K562 (cell line): ENCODE results near the gene CCNL2. TPM values are rescaled to one million over a fixed set of nuclear protein-coding genes. Genes with fewer than 3 reads are reported as not detected.

Experiments used
- DACH1 ChIP-seq: fragments of 450-650 bp; IDR thresholded peaks from 2 replicates; pipeline ENCODE4 v1.6.1; 2018; ENCODE audit not compliant: partially characterized antibody
- FOXM1 ChIP-seq, 2 experiments: fragments of 450-650 bp in 1 of 2; sonication (generic) in 1 of 2; formaldehyde crosslinking in 1 of 2; IDR thresholded peaks; 2 replicates each; pipeline versions ENCODE4 v1.6.1 to v1.9.0; 2017 to 2022; ENCODE audit warnings: low read depth in 2 of 2, mild to moderate bottlenecking in 2 of 2, missing genetic modification reagents in 1 of 2, moderate library complexity in 1 of 2
- ILF3 ChIP-seq: fragments of 450-650 bp; IDR thresholded peaks from 2 replicates; pipeline ENCODE4 v1.6.1; 2018; ENCODE audit warnings: antibody characterized with exemption, mild to moderate bottlenecking, moderate library complexity, borderline replicate concordance
- MTA2 ChIP-seq: fragments of 450-650 bp; IDR thresholded peaks from 2 replicates; pipeline ENCODE4 v1.6.1; 2016; ENCODE audit warnings: low read depth
- NCOA2 ChIP-seq, 2 experiments: fragments of 450-650 bp; IDR thresholded peaks; 2 replicates each; pipeline ENCODE4 v1.6.1; 2018; ENCODE audit warnings: mild to moderate bottlenecking in 2 of 2, moderate library complexity in 1 of 2; ENCODE audit not compliant: partially characterized antibody in 2 of 2
- POLR3G ChIP-seq: IDR thresholded peaks from 2 replicates; pipeline ENCODE4 v1.6.1; 2011; ENCODE audit not compliant: insufficient read length, insufficient replicate concordance; ENCODE audit errors: extremely low read depth
- PTRF ChIP-seq: fragments of 450-650 bp; IDR thresholded peaks from 2 replicates; pipeline ENCODE4 v1.6.1; 2016; ENCODE audit warnings: mild to moderate bottlenecking, missing genetic modification characterization, missing compliant biosample characterization
- U2AF1 ChIP-seq: fragments of 200-400 bp; formaldehyde crosslinking; optimal IDR thresholded peaks from 2 replicates; pipeline ENCODE3; 2017; ENCODE audit warnings: mild to moderate bottlenecking, low read depth, low read length, moderate library complexity
- WHSC1 ChIP-seq: IDR thresholded peaks from one replicate; pipeline ENCODE4 v1.6.1; 2012; ENCODE audit warnings: low read length, control low read depth, inconsistent platforms
- ZNF316 ChIP-seq: fragments of 450-650 bp; IDR thresholded peaks from 2 replicates; pipeline ENCODE4 v1.6.1; 2016
- ZNF583 ChIP-seq: fragments of 250-450 bp; sonication (Bioruptor Pico); IDR thresholded peaks from 2 replicates; pipeline ENCODE4 v1.4.0; 2020
- ZNF76 ChIP-seq: fragments of 250-450 bp; sonication (Bioruptor Pico); IDR thresholded peaks from 2 replicates; pipeline ENCODE4 v1.4.0; 2020; ENCODE audit warnings: mild to moderate bottlenecking, moderate library complexity, borderline replicate concordance
- ZNF766 ChIP-seq: fragments of 200-800 bp; sonication (Bioruptor generic); conservative IDR thresholded peaks from 2 replicates; pipeline ENCODE4 v1.6.1; 2016; ENCODE audit warnings: missing genetic modification characterization, missing compliant biosample characterization
- polyA plus RNA-seq, 8 experiments: library from polyadenylated mRNA; depleted of rRNA in 4 of 8; stranded (reverse) in 5 of 8; unstranded in 3 of 8; fragments of >200 nt; fragmentation: Nextera tagmentation in 2 of 8; fragmentation: Illumina TruSeq in 1 of 8; extraction: Ambion mirVana in 2 of 8; extraction: Trizol in 1 of 8; gene quantifications; 2 replicates each; pipeline versions ENCODE4 v1.2.1 to v1.2.3, GENCODE V29; 2011 to 2014; ENCODE audit warnings: inconsistent platforms in 1 of 8, missing spikeins in 1 of 8
- total RNA-seq, 7 experiments: library from RNA; depleted of rRNA in 6 of 7; stranded (reverse); fragments of >200 nt in 6 of 7; fragmentation: Illumina TruSeq in 2 of 7; extraction: Trizol in 2 of 7; gene quantifications; 2 replicates each; pipeline versions ENCODE4 v1.2.1 to v1.2.3, GENCODE V29; 2011 to 2021; ENCODE audit warnings: low replicate concordance in 1 of 7
- TF ChIP-seq, protein P1 (sequence below), 2 experiments: IDR thresholded peaks; 2 replicates each; pipeline ENCODE4 v1.6.1; 2012; ENCODE audit warnings: improper control_type of control experiment in 2 of 2, low read depth in 2 of 2, low read length in 2 of 2, borderline replicate concordance in 1 of 2
- TF ChIP-seq, protein P2 (sequence below): fragments of 450-650 bp; IDR thresholded peaks from 2 replicates; pipeline ENCODE4 v1.6.1; 2016; ENCODE audit warnings: missing biosample characterization, missing genetic modification characterization
- TF ChIP-seq, protein P3 (sequence below): fragments of 250-450 bp; sonication (Bioruptor Pico); IDR thresholded peaks from 2 replicates; pipeline ENCODE4 v1.8.0; 2022; ENCODE audit warnings: moderate library complexity, mild to moderate bottlenecking, inconsistent platforms
- TF ChIP-seq, protein P4 (sequence below): fragments of 450-650 bp; formaldehyde crosslinking; IDR thresholded peaks from 2 replicates; pipeline ENCODE4 v1.4.0; 2022; ENCODE audit warnings: mild to moderate bottlenecking, moderate library complexity
- TF ChIP-seq, protein P5 (sequence below), 2 experiments: IDR thresholded peaks; 2 replicates each; pipeline ENCODE4 v1.6.1; 2011; ENCODE audit warnings: borderline replicate concordance in 1 of 2, control low read depth in 1 of 2, low read depth in 1 of 2, low read length in 1 of 2, mild to moderate bottlenecking in 1 of 2, mixed read lengths in 1 of 2, moderate library complexity in 1 of 2; ENCODE audit not compliant: insufficient read depth in 1 of 2, insufficient read length in 1 of 2, poor library complexity in 1 of 2, severe bottlenecking in 1 of 2; ENCODE audit errors: extremely low read depth in 1 of 2
- TF ChIP-seq, protein P6 (sequence below): fragments of 450-650 bp; IDR thresholded peaks from 2 replicates; pipeline ENCODE4 v1.6.1; 2016; ENCODE audit warnings: low read depth, mild to moderate bottlenecking, moderate library complexity

Gene CCNL2
- total and polyA plus RNA-seq, 9 of the 15 experiments (the other 6 are each of a cell fraction or from before 2014, with no cell fraction given): 2.8 to 287 (median 94.5) TPM

DNA sequence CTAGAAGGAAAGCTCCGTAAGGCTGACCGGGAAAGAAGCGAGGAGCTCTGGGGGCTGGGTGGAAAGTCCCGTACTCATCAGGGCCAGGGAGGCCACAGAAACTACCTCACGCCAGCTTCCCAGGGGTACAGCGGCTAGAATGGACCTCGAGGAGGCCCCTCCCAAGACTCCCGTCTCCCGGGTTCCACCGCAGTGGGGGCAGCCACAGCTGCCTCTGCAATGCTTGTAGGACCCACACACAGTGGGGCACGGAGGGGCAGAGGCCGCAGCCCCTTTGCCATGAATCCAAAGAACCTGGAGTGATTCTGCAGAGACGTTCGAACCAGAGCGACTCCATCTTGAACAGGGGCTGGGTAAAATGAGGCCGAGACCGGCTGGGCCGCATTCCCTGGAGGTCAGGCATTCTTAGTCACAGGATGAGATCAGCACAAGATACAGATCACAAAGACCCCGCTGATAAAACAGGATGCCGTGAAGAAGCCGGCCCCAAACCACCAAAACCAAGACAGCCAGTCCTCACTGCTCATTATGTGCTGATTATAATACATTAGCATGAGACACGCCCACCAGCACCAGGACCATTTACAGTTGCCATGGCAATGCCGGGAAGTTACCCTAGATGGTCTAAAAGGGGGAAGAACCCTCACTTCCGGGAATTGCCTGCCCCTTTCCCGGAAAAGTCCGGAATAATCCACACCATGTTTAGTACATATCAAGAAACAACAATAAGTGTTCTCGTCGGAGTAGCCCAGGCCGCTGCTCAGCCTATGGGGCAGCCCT, 23.5 kb upstream of the CCNL2 start (continued):
- TF ChIP-seq, protein P1, sequence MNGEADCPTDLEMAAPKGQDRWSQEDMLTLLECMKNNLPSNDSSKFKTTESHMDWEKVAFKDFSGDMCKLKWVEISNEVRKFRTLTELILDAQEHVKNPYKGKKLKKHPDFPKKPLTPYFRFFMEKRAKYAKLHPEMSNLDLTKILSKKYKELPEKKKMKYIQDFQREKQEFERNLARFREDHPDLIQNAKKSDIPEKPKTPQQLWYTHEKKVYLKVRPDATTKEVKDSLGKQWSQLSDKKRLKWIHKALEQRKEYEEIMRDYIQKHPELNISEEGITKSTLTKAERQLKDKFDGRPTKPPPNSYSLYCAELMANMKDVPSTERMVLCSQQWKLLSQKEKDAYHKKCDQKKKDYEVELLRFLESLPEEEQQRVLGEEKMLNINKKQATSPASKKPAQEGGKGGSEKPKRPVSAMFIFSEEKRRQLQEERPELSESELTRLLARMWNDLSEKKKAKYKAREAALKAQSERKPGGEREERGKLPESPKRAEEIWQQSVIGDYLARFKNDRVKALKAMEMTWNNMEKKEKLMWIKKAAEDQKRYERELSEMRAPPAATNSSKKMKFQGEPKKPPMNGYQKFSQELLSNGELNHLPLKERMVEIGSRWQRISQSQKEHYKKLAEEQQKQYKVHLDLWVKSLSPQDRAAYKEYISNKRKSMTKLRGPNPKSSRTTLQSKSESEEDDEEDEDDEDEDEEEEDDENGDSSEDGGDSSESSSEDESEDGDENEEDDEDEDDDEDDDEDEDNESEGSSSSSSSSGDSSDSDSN (IDR thresholded peaks at IDR 0.05; ENCODE audit: borderline replicate concordance in 1 of 2, low read depth in 2 of 2, low read length in 2 of 2): no peak
- TF ChIP-seq ZNF316: no peak
- TF ChIP-seq U2AF1: no peak
- TF ChIP-seq WHSC1: no peak
- TF ChIP-seq, protein P2, sequence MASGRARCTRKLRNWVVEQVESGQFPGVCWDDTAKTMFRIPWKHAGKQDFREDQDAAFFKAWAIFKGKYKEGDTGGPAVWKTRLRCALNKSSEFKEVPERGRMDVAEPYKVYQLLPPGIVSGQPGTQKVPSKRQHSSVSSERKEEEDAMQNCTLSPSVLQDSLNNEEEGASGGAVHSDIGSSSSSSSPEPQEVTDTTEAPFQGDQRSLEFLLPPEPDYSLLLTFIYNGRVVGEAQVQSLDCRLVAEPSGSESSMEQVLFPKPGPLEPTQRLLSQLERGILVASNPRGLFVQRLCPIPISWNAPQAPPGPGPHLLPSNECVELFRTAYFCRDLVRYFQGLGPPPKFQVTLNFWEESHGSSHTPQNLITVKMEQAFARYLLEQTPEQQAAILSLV (tag): peak; percentile 71
- no peak for TF ChIP-seq DACH1
- TF ChIP-seq, protein P3, sequence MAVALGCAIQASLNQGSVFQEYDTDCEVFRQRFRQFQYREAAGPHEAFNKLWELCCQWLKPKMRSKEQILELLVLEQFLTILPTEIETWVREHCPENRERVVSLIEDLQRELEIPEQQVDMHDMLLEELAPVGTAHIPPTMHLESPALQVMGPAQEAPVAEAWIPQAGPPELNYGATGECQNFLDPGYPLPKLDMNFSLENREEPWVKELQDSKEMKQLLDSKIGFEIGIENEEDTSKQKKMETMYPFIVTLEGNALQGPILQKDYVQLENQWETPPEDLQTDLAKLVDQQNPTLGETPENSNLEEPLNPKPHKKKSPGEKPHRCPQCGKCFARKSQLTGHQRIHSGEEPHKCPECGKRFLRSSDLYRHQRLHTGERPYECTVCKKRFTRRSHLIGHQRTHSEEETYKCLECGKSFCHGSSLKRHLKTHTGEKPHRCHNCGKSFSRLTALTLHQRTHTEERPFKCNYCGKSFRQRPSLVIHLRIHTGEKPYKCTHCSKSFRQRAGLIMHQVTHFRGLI (CRISPR knock-in tag): peak; percentile 79
- no peak for TF ChIP-seq FOXM1 (IDR thresholded peaks at IDR 0.05; ENCODE audit: low read depth)
- TF ChIP-seq FOXM1 (CRISPR knock-in tag; IDR thresholded peaks at IDR 0.05; ENCODE audit: low read depth): no peak
- no peak for TF ChIP-seq POLR3G
- peak; percentile 84 for TF ChIP-seq PTRF (tag)
- peak; percentile 76 for TF ChIP-seq ZNF766 (CRISPR knock-in tag)
- TF ChIP-seq, protein P4, sequence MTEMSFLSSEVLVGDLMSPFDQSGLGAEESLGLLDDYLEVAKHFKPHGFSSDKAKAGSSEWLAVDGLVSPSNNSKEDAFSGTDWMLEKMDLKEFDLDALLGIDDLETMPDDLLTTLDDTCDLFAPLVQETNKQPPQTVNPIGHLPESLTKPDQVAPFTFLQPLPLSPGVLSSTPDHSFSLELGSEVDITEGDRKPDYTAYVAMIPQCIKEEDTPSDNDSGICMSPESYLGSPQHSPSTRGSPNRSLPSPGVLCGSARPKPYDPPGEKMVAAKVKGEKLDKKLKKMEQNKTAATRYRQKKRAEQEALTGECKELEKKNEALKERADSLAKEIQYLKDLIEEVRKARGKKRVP (CRISPR knock-in tag): peak; percentile 6; the same call in 1 of the 2 replicates
- TF ChIP-seq NCOA2 (IDR thresholded peaks at IDR 0.05; ENCODE audit: partially characterized antibody in 2 of 2): no peak
- TF ChIP-seq, protein P5, sequence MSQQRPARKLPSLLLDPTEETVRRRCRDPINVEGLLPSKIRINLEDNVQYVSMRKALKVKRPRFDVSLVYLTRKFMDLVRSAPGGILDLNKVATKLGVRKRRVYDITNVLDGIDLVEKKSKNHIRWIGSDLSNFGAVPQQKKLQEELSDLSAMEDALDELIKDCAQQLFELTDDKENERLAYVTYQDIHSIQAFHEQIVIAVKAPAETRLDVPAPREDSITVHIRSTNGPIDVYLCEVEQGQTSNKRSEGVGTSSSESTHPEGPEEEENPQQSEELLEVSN (IDR thresholded peaks at IDR 0.05; ENCODE audit: borderline replicate concordance in 1 of 2, extremely low read depth in 1 of 2, insufficient read depth in 1 of 2, insufficient read length in 1 of 2, low read depth in 1 of 2, low read length in 1 of 2, poor library complexity in 1 of 2, severe bottlenecking in 1 of 2): no peak
- TF ChIP-seq, protein P6, sequence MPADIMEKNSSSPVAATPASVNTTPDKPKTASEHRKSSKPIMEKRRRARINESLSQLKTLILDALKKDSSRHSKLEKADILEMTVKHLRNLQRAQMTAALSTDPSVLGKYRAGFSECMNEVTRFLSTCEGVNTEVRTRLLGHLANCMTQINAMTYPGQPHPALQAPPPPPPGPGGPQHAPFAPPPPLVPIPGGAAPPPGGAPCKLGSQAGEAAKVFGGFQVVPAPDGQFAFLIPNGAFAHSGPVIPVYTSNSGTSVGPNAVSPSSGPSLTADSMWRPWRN: no peak
- no peak for TF ChIP-seq MTA2
- TF ChIP-seq ZNF76 (CRISPR knock-in tag): peak; percentile 91
- peak; percentile 97 for TF ChIP-seq ZNF583 (CRISPR knock-in tag)
- TF ChIP-seq ILF3: no peak
